Mesodermal cell (in vitro differentiated cells): ENCODE measurements around the gene ELFN2.

Experiments
- H3K27ac ChIP-seq: 2 replicates; pipeline ENCODE4 v1.7.0; 2013; ENCODE audit warnings: mild to moderate bottlenecking, low read depth, low read length, moderate library complexity; ENCODE audit not compliant: severe bottlenecking
- H3K36me3 ChIP-seq: 2 replicates; pipeline ENCODE4 v1.7.1; 2013; ENCODE audit warnings: mild to moderate bottlenecking, low read length, moderate library complexity; ENCODE audit not compliant: control insufficient read depth, insufficient read depth
- H3K4me1 ChIP-seq: one replicate; pipeline ENCODE4 v1.7.1; 2013; ENCODE audit warnings: mild to moderate bottlenecking, low read length; ENCODE audit not compliant: insufficient read depth, control insufficient read depth, poor library complexity, severe bottlenecking
- H3K4me3 ChIP-seq: 2 replicates; pipeline ENCODE4 v1.7.0; 2013; ENCODE audit warnings: low read length, control low read depth, mild to moderate bottlenecking; ENCODE audit not compliant: insufficient read depth, poor library complexity, severe bottlenecking; ENCODE audit errors: extremely low read depth
- H3K9me3 ChIP-seq: 2 replicates; pipeline ENCODE4 v1.7.1; 2013; ENCODE audit warnings: mild to moderate bottlenecking, low read length, moderate library complexity; ENCODE audit not compliant: control insufficient read depth
- WGBS, 2 experiments: methylation state at CpG; one replicate each; pipeline ENCODE4 v1.1.5; 2013; ENCODE audit warnings: missing lambda C conversion rate in 2 of 2; ENCODE audit not compliant: insufficient coverage in 2 of 2; 5-methylcytosine and 5-hydroxymethylcytosine counted together

The ELFN2 gene

GRCh38 chr22:37371491-37371890 is 55.8 kb downstream of the ELFN2 start:
- H3K27ac ChIP-seq = no peak overlapping the region
- 89% methylated on average over 5 of the region's 8 CpGs for WGBS, 2 experiments

GRCh38 chr22:37370306-37370979 is 56.8 kb downstream of the ELFN2 start:
- H3K27ac ChIP-seq = no peak overlapping the region
- no peaks in the 10 kb centered on the region for H3K36me3 ChIP-seq
- H3K4me1 ChIP-seq = no peaks in the 10 kb centered on the region
- H3K9me3 ChIP-seq = no peaks in the 10 kb centered on the region
- H3K4me3 ChIP-seq = no peak overlapping the region
- WGBS, 2 experiments = 83 to 88% methylated on average over 3 to 12 of the region's 12 CpGs

More at GRCh38 chr22:37371491-37371890, 55.8 kb downstream of the ELFN2 start:
- Histone ChIP-seq H3K4me3 (no peak overlapping the region), H3K9me3 (no peaks in the 10 kb centered on the region), H3K4me1 (no peaks in the 10 kb centered on the region), H3K36me3 (no peaks in the 10 kb centered on the region)

GRCh38 chr22:37369483-37369882 is 57.8 kb downstream of the ELFN2 start:
- Histone ChIP-seq H3K27ac (no peak overlapping the region), H3K9me3 (no peaks in the 10 kb centered on the region), H3K36me3 (no peaks in the 10 kb centered on the region), H3K4me1 (no peaks in the 10 kb centered on the region), H3K4me3 (no peak overlapping the region)
- 95% methylated on average over 9 of the region's 10 CpGs; no CpG with 5 or more reads in 1 of the 2 experiments for WGBS, 2 experiments

- no peaks in the 10 kb centered on the region for H3K36me3 ChIP-seq
- H3K27ac ChIP-seq = no peak overlapping the region
- 80 to 100% methylated on average over 1 of the region's 4 CpGs for WGBS, 2 experiments
- H3K4me3 ChIP-seq = no peak overlapping the region
- no peaks in the 10 kb centered on the region for H3K9me3 ChIP-seq
- peaks cover 7% of the 10 kb centered on the region for H3K4me1 ChIP-seq
These were observed 59.2 kb downstream of the ELFN2 start for GRCh38 chr22:37368058-37368457.

GRCh38 chr22:37366601-37367000 is 60.7 kb downstream of the ELFN2 start:
- 93 to 95% methylated on average over 5 to 6 of the region's 8 CpGs for WGBS, 2 experiments
- no peak overlapping the region for H3K4me3 ChIP-seq
- H3K4me1 ChIP-seq = peaks cover 7% of the 10 kb centered on the region
- no peaks in the 10 kb centered on the region for H3K36me3 ChIP-seq
- no peak overlapping the region for H3K27ac ChIP-seq
- no peaks in the 10 kb centered on the region for H3K9me3 ChIP-seq

- Histone ChIP-seq H3K27ac (no peak overlapping the region), H3K4me1 (peaks cover 7% of the 10 kb centered on the region), H3K9me3 (no peaks in the 10 kb centered on the region), H3K4me3 (no peak overlapping the region), H3K36me3 (no peaks in the 10 kb centered on the region)
- WGBS, 2 experiments = 89 to 94% methylated on average over 10 of the region's 10 CpGs
These were observed 61.3 kb downstream of the ELFN2 start for GRCh38 chr22:37365950-37366349.

- Histone ChIP-seq H3K9me3 (no peaks in the 10 kb centered on the region), H3K4me1 (peaks cover 7% of the 10 kb centered on the region), H3K36me3 (no peaks in the 10 kb centered on the region), H3K27ac (no peak overlapping the region), H3K4me3 (no peak overlapping the region)
- WGBS, 2 experiments = 90 to 94% methylated on average over 13 to 14 of the region's 15 CpGs
These were observed 63.9 kb downstream of the ELFN2 start for GRCh38 chr22:37363261-37363992.

- Histone ChIP-seq H3K9me3 (no peaks in the 10 kb centered on the region), H3K4me3 (no peak overlapping the region), H3K36me3 (no peaks in the 10 kb centered on the region), H3K27ac (no peak overlapping the region), H3K4me1 (peaks cover 7% of the 10 kb centered on the region)
- WGBS, 2 experiments = 100% methylated on average over 2 of the region's 3 CpGs
These were observed 64.7 kb downstream of the ELFN2 start for GRCh38 chr22:37362621-37363020.

GRCh38 chr22:37358917-37359316 is 68.4 kb downstream of the ELFN2 start:
- no peak overlapping the region for H3K27ac ChIP-seq
- WGBS, 2 experiments = 64 to 78% methylated on average over 6 to 8 of the region's 8 CpGs
- no peak overlapping the region for H3K4me3 ChIP-seq
- no peaks in the 10 kb centered on the region for H3K9me3 ChIP-seq
- H3K36me3 ChIP-seq = no peaks in the 10 kb centered on the region
- peaks cover 4% of the 10 kb centered on the region for H3K4me1 ChIP-seq

GRCh38 chr22:37358386-37358785 is 68.9 kb downstream of the ELFN2 start:
- H3K36me3 ChIP-seq = no peaks in the 10 kb centered on the region
- H3K4me1 ChIP-seq = peaks cover under 1% of the 10 kb centered on the region
- H3K27ac ChIP-seq = no peak overlapping the region
- H3K9me3 ChIP-seq = no peaks in the 10 kb centered on the region
- 97% methylated on average over 10 to 11 of the region's 11 CpGs for WGBS, 2 experiments
- H3K4me3 ChIP-seq = no peak overlapping the region
